Cardiac fibroblast (primary cell): ENCODE measurements around the gene DCC.

Experiments
- DNase-seq, 2 donors: peaks; one replicate each; pipeline versions ENCODE4 v3.0.0 to v3.0.0-alpha.2; 2010; ENCODE audit warnings: low read depth in 2 of 2
- H3K4me3 ChIP-seq, 2 donors: replicated peaks in 1 of 2; 1 replicate in 1 of 2; 2 replicates in 1 of 2; pipeline ENCODE4 v1.5.1; 2011; ENCODE audit warnings: low read depth in 2 of 2, low read length in 2 of 2, mild to moderate bottlenecking in 2 of 2, moderate library complexity in 1 of 2
- CTCF ChIP-seq: IDR thresholded peaks from one replicate; pipeline ENCODE4 v1.5.1; 2011; ENCODE audit warnings: low read depth, mild to moderate bottlenecking, low read length, inconsistent platforms

DCC gene

GRCh38 chr18:52700816-52701215 lies 360.8 kb downstream of the DCC start:
- no peak overlapping the region for H3K4me3 ChIP-seq
- DNase-seq = no peak
- no peak for TF ChIP-seq CTCF

- DNase-seq = no peak
- no peak overlapping the region for H3K4me3 ChIP-seq
- TF ChIP-seq CTCF = no peak
These were observed 361.4 kb downstream of the DCC start for GRCh38 chr18:52701219-52701935.

DNA sequence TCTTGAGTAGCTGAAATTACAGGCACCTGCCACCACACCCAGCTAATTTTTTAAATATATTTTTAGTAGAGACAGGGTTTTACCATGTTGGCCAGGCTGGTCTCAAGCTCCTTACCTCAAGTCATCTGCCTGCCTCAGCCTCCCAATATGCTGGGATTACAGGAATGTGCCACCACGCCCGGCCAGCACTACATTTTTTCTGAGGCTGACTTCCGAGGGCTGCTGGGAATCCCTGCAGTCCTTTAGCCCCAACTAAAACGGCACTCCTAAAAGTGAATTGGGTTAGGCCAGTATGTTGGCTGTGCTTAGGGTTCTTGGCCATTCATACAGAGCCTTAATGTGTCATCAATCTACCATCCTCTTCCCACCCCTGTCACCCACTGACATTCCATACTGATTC lies 375.4 kb downstream of the DCC start:
- H3K4me3 ChIP-seq = no peak overlapping the region
- no peak for DNase-seq
- TF ChIP-seq CTCF = no peak

DNA sequence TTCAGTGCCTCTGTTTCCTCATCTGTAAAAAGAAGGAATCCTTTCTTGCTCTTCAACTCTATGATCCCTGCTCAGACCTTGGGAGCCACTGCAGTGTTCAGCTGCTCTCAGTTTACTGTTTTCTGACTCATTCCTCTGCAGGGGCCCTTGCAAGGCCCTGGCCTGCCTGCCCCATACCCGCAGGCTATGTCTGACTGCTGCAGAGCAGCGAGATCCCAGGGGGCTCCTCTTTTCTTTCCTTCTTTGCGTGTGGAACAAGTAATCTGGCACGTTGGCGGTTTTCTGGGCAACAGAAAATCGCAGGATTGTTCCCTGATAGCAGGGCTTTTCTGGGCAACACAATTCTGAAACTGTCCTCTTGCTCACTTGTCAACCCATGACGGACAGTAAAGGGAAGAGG lies 376.0 kb downstream of the DCC start:
- no peak overlapping the region for H3K4me3 ChIP-seq
- no peak for DNase-seq
- TF ChIP-seq CTCF = no peak

DNA sequence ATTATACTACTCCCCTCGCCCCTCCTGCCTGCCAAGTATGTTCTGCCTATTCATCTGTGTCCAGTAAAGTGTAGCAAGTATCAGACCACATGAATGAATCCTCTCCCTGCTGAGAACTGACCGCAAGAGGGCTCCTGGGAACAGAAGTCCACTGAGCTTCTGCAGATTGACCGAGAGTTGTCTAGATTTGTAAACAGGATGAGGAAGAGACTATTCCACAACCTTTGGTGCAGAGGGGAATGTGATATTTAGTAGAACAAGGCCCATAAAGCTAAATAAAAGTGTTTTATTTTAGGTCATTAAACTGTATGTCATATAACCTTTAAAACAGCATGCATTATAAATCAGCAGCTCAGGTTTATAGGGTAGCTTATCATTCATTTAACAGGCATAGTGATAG lies 377.0 kb downstream of the DCC start:
- DNase-seq = peak; percentile 3 to 6
- no peak for TF ChIP-seq CTCF
- no peak overlapping the region for H3K4me3 ChIP-seq

DNA sequence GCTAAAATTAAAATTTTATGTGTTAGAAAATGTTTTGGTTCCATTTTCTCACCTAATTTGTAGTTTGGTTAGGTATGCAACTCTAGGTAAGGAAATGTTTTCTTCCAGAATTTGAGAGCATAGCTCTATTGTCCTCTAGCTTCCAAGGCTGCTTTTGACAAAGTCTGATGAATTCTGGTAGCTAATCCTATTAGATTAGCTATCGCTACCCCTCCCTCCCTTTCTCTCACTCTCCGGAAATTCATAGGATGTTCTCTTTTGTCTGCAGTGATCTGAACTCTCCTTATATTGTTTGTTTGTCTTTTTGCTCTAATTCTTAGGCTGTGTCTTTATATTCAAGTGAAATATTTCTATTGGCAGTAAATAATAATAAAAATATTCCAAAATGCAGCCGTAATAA lies 382.9 kb downstream of the DCC start:
- H3K4me3 ChIP-seq = no peak overlapping the region
- TF ChIP-seq CTCF = no peak
- no peak for DNase-seq

DNA sequence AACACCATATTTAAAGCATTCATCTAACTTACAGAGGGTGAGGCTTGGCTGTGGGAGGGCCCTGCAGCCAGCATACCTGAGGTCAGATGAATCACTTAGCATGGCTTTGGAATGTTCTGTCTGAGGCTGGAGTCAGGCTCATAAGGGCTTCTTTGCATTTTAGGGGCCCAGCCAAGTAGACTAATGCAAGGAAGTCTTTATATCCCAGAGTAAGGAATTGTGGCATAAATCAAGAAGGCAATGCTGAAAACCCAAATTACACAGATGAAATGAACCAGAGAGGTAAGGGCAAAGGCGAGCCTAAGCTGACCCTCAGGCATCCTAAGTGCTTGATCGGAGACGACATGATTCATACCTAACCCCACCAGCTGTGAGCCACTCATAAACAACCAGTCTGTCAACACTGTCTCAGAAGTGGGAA lies 383.6 kb downstream of the DCC start:
- TF ChIP-seq CTCF = no peak
- H3K4me3 ChIP-seq = no peak overlapping the region
- DNase-seq = no peak
